ENCODE data around the gene UQCRC2. TPM values are rescaled to one million over a fixed set of nuclear protein-coding genes. Genes with fewer than 3 reads are reported as not detected.
A peak's percentile ranks its signal among the peaks of the same experiment; 100 is the strongest.

UQCRC2 gene
- total and polyA plus RNA-seq, 7 experiments from 2014 or later = 158 to 227 (median 180) TPM

GRCh38 chr16:22027633-22028032 lies 74.5 kb downstream of the UQCRC2 start:
- no peak overlapping the region for H3K4me3 Mint-ChIP-seq
- H3K27me3 Mint-ChIP-seq = no peaks in the 10 kb centered on the region
- H3K27ac ChIP-seq (ENCODE audit: low read depth, low read length) = no peak overlapping the region
- no peaks in the 10 kb centered on the region for H3K9me3 ChIP-seq (ENCODE audit: control insufficient read depth in 2 of 3, low read length in 3 of 3)
- intact Hi-C loops (cut with micrococcal nuclease) = no loop called here
- no peaks in the 10 kb centered on the region for H3K4me1 ChIP-seq (ENCODE audit: control insufficient read depth in 2 of 2, insufficient read depth in 2 of 2, low read length in 2 of 2)
- peaks cover 5 to 33% (median 17%) of the 10 kb centered on the region in 5 donors for H3K36me3 Mint-ChIP-seq
- ATAC-seq (no peak), DNase-seq (no peak)
- ChIA-PET CTCF (no interaction called here), POLR2A (no interaction called here)
- H3K4me1 Mint-ChIP-seq = peaks cover 13 to 44% (median 24%) of the 10 kb centered on the region in 7 donors
- peak overlapping the region in 1 of 9 donors; percentile 52 for H3K27ac Mint-ChIP-seq
- no peak overlapping the region for H3K4me3 ChIP-seq (ENCODE audit: low read length)
- H3K36me3 ChIP-seq (ENCODE audit: control insufficient read depth in 2 of 3, insufficient read depth in 3 of 3, low read length in 3 of 3) = no peaks in the 10 kb centered on the region
- peaks cover 0 to 7% (median 0%) of the 10 kb centered on the region in 11 donors for H3K9me3 Mint-ChIP-seq
- H3K27me3 ChIP-seq (ENCODE audit: control insufficient read depth in 2 of 2, insufficient read depth in 2 of 2, low read length in 2 of 2) = no peaks in the 10 kb centered on the region

GRCh38 chr16:22029632-22030031 lies 76.5 kb downstream of the UQCRC2 start:
- ChIA-PET POLR2A (no interaction called here), CTCF (no interaction called here)
- Mint-ChIP-seq H3K4me1 (peaks cover 23 to 43% (median 30%) of the 10 kb centered on the region in 7 donors), H3K9me3 (peaks cover 0 to 7% (median 0%) of the 10 kb centered on the region in 11 donors), H3K36me3 (peaks cover 7 to 29% (median 27%) of the 10 kb centered on the region in 5 donors), H3K4me3 (no peak overlapping the region), H3K27ac (no peak overlapping the region), H3K27me3 (no peaks in the 10 kb centered on the region)
- no peak for DNase-seq
- Histone ChIP-seq H3K4me3 (ENCODE audit: low read length) (no peak overlapping the region), H3K4me1 (ENCODE audit: control insufficient read depth in 2 of 2, insufficient read depth in 2 of 2, low read length in 2 of 2) (no peaks in the 10 kb centered on the region), H3K9me3 (ENCODE audit: control insufficient read depth in 2 of 3, low read length in 3 of 3) (no peaks in the 10 kb centered on the region), H3K27me3 (ENCODE audit: control insufficient read depth in 2 of 2, insufficient read depth in 2 of 2, low read length in 2 of 2) (no peaks in the 10 kb centered on the region), H3K27ac (ENCODE audit: low read depth, low read length) (no peak overlapping the region), H3K36me3 (ENCODE audit: control insufficient read depth in 2 of 3, insufficient read depth in 3 of 3, low read length in 3 of 3) (no peaks in the 10 kb centered on the region)
- intact Hi-C loops (cut with micrococcal nuclease) = no loop called here
- ATAC-seq = no peak

GRCh38 chr16:22030087-22030812 lies 77.1 kb downstream of the UQCRC2 start:
- POLR2A ChIA-PET = no interaction called here
- Mint-ChIP-seq H3K27ac (no peak overlapping the region), H3K36me3 (peaks cover 7 to 29% (median 27%) of the 10 kb centered on the region in 5 donors), H3K4me3 (no peak overlapping the region), H3K27me3 (no peaks in the 10 kb centered on the region), H3K9me3 (peaks cover 0 to 7% (median 0%) of the 10 kb centered on the region in 11 donors), H3K4me1 (peaks cover 24 to 47% (median 33%) of the 10 kb centered on the region in 7 donors)
- Histone ChIP-seq H3K36me3 (ENCODE audit: control insufficient read depth in 2 of 3, insufficient read depth in 3 of 3, low read length in 3 of 3) (no peaks in the 10 kb centered on the region), H3K4me1 (ENCODE audit: control insufficient read depth in 2 of 2, insufficient read depth in 2 of 2, low read length in 2 of 2) (no peaks in the 10 kb centered on the region), H3K9me3 (ENCODE audit: control insufficient read depth in 2 of 3, low read length in 3 of 3) (no peaks in the 10 kb centered on the region), H3K27me3 (ENCODE audit: control insufficient read depth in 2 of 2, insufficient read depth in 2 of 2, low read length in 2 of 2) (no peaks in the 10 kb centered on the region), H3K27ac (ENCODE audit: low read depth, low read length) (no peak overlapping the region), H3K4me3 (ENCODE audit: low read length) (no peak overlapping the region)
- intact Hi-C loops (cut with micrococcal nuclease) = no loop called here
- CTCF ChIA-PET = no interaction called here
- DNase-seq (no peak), ATAC-seq (no peak)

- no peak for DNase-seq
- ATAC-seq = no peak
- peaks cover 22 to 39% (median 25%) of the 10 kb centered on the region in 7 donors for H3K4me1 Mint-ChIP-seq
- no peaks in the 10 kb centered on the region for H3K4me1 ChIP-seq (ENCODE audit: control insufficient read depth in 2 of 2, insufficient read depth in 2 of 2, low read length in 2 of 2)
- H3K36me3 ChIP-seq (ENCODE audit: control insufficient read depth in 2 of 3, insufficient read depth in 3 of 3, low read length in 3 of 3) = peaks cover 0 to 5% (median 0%) of the 10 kb centered on the region in 3 experiments
- H3K4me3 ChIP-seq (ENCODE audit: low read length) = no peak overlapping the region
- no peak overlapping the region for H3K4me3 Mint-ChIP-seq
- peaks cover 7 to 31% (median 30%) of the 10 kb centered on the region in 5 donors for H3K36me3 Mint-ChIP-seq
- POLR2A ChIA-PET = no interaction called here
- H3K27me3 ChIP-seq (ENCODE audit: control insufficient read depth in 2 of 2, insufficient read depth in 2 of 2, low read length in 2 of 2) = no peaks in the 10 kb centered on the region
- H3K27me3 Mint-ChIP-seq = no peaks in the 10 kb centered on the region
- no peak overlapping the region for H3K27ac ChIP-seq (ENCODE audit: low read depth, low read length)
- H3K9me3 ChIP-seq (ENCODE audit: control insufficient read depth in 2 of 3, low read length in 3 of 3) = no peaks in the 10 kb centered on the region
- no peak overlapping the region for H3K27ac Mint-ChIP-seq
- CTCF ChIA-PET = no interaction called here
- intact Hi-C loops (cut with micrococcal nuclease) = no loop called here
- peaks cover 0 to 7% (median 0%) of the 10 kb centered on the region in 11 donors for H3K9me3 Mint-ChIP-seq
Measured at GRCh38 chr16:22031483-22032083, 78.4 kb downstream of the UQCRC2 start.

Other genes with a start within 250 kb of the UQCRC2 start
- 100 to 1,000 TPM; 221 to 409 (median 232) TPM for gene NPIPB4, start 95.6 kb upstream of the UQCRC2 start, total RNA-seq
- gene NPIPB4, start 95.6 kb upstream of the UQCRC2 start, polyA plus RNA-seq = 1 to 10 TPM; 5.1 to 5.3 TPM
- not detected for gene PDZD9, start 47.8 kb downstream of the UQCRC2 start, total RNA-seq
- under 1 TPM in 1 of 2 donors, not detected in 1; 0.36 TPM for gene PDZD9, start 47.8 kb downstream of the UQCRC2 start, polyA plus RNA-seq
- 10 to 100 TPM in 3 of 5 experiments, 1 to 10 TPM in 2; 8.5 to 24.0 (median 13.5) TPM for gene MOSMO, start 54.8 kb downstream of the UQCRC2 start, total RNA-seq
- gene MOSMO, start 54.8 kb downstream of the UQCRC2 start, polyA plus RNA-seq = 1 to 10 TPM; 2.8 to 3.4 TPM
- under 1 TPM; 0.19 to 0.84 (median 0.32) TPM for gene VWA3A, start 139.2 kb downstream of the UQCRC2 start, total RNA-seq
- not detected for gene VWA3A, start 139.2 kb downstream of the UQCRC2 start, polyA plus RNA-seq
- 1 to 10 TPM in 2 of 5 experiments, under 1 TPM in 2, not detected in 1; 0.67 to 1.6 (median 1.0) TPM for gene SDR42E2, start 209.1 kb downstream of the UQCRC2 start, total RNA-seq
- gene SDR42E2, start 209.1 kb downstream of the UQCRC2 start, polyA plus RNA-seq = under 1 TPM; 0.07 to 0.48 TPM

Data from naive thymus-derived CD4-positive, alpha-beta T cell (primary cell).